Uterus (tissue), 2 donors: Measurements from ENCODE around the gene LARGE2.

ENCODE experiments used
- CTCF ChIP-seq, 4 experiments: fragments of 200-600 bp in 2 of 4; fragments of 450-650 bp in 2 of 4; sonication (generic) in 2 of 4; IDR thresholded peaks; one replicate each; pipeline ENCODE4 v1.5.1; 2016 to 2019; ENCODE audit warnings: antibody characterized with exemption in 4 of 4, mild to moderate bottlenecking in 2 of 4, moderate library complexity in 1 of 4
- POLR2A ChIP-seq, 2 donors: fragments of 450-650 bp; IDR thresholded peaks; one replicate each; pipeline ENCODE4 v1.6.1; 2016; ENCODE audit warnings: antibody characterized with exemption in 2 of 2, mild to moderate bottlenecking in 1 of 2, moderate library complexity in 1 of 2

- TF ChIP-seq CTCF (IDR thresholded peaks at IDR 0.05) (no peak), POLR2A (IDR thresholded peaks at IDR 0.05) (no peak)
Measured at GRCh38 chr11:45876401-45876800, 46.1 kb upstream of the LARGE2 start.
